Measurements from ENCODE around the gene KCNJ9. TPM values are rescaled to one million over a fixed set of nuclear protein-coding genes. Genes with fewer than 3 reads are reported as not detected.

Gene KCNJ9
- total and polyA plus RNA-seq, 2 experiments from 2014 or later: 0.24 to 0.34 TPM

DNA sequence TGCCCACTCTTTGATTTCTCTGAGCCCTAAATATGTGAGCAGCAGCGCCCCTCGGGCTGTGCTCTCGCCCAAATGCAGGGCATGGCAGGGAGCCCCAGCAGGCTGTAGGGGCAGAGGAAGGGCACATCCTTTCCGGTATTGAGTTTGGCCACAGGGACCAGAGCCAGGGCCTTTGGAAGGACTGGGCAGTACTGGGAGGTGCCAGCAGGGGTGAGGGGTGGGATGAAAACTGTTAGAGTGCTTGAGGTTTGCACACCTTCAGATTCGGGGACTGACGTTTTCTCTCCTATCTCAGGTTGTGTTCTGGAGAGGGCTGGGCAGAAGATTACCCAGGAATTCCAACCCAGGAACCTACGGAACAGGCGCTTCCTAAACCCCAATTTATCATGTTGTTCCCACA, 32.1 kb downstream of the KCNJ9 start:
- H3K27me3 Mint-ChIP-seq (ENCODE audit: insufficient read depth, low read depth, poor library complexity): peaks cover 20% of the 10 kb centered on the region

DNA sequence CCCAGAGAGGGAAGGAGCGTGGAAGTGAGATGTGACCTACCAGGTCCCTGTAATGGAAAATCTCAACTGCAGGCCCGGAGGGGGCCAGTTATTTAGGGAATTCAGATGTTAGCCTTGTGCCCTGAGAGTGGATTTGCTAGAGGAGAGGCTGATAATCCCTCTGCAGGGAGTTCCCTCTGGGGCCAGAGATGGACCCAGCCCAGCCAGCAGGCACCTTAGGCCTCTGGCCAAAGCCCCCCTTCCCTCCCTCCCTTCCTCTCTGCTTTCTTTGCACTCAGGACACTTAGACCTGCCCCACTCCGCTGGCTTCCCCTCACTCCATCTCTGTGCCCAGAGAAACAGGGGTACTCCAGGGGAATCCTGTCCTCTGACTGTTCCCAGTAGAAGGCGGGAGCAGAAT, 32.7 kb downstream of the KCNJ9 start:
- Histone ChIP-seq H3K4me2 (0 out of 2 replicates have a peak overlapping the region, but pooled peaks have one; percentile 26), H3K27ac (ENCODE audit: low read depth) (no peak overlapping the region), H2AFZ (peak overlapping the region; percentile 85), H3K36me3 (ENCODE audit: insufficient read depth) (no peaks in the 10 kb centered on the region), H3K27me3 (ENCODE audit: insufficient read depth) (no peaks in the 10 kb centered on the region), H3K4me3 (no peak overlapping the region), H3K9me2 (ENCODE audit: insufficient read depth) (no peaks in the 10 kb centered on the region), H4K20me1 (replicated peaks; ENCODE audit: insufficient read depth) (no peaks in the 10 kb centered on the region), H3K79me2 (replicated peaks; ENCODE audit: insufficient read depth) (peaks cover 4% of the 10 kb centered on the region; the same call in 1 of the 2 replicates), H3F3A (replicated peaks; ENCODE audit: low read depth) (no peaks in the 10 kb centered on the region), H3K4me1 (ENCODE audit: insufficient read depth) (peaks cover 64% of the 10 kb centered on the region)
- H3K4me3 Mint-ChIP-seq: no peak overlapping the region
- H3K27me3 Mint-ChIP-seq (ENCODE audit: insufficient read depth, low read depth, poor library complexity): peaks cover 20% of the 10 kb centered on the region
- DNase-seq (ENCODE audit: low spot score) (no peak), ATAC-seq (peak; percentile 11)
- H3K4me1 Mint-ChIP-seq: peaks cover 77% of the 10 kb centered on the region
- no peak overlapping the region for H3K27ac Mint-ChIP-seq
- no peaks in the 10 kb centered on the region for H3K9me3 Mint-ChIP-seq
- H3K36me3 Mint-ChIP-seq (ENCODE audit: low read depth): no peaks in the 10 kb centered on the region; the same call in 2 of the 3 replicates
- TF ChIP-seq POLR2AphosphoS5 (IDR thresholded peaks at IDR 0.05; ENCODE audit: low read depth): no peak
- TF ChIP-seq JUNB (IDR thresholded peaks at IDR 0.05; ENCODE audit: unreplicated experiment): no peak
- TF ChIP-seq, protein P1, sequence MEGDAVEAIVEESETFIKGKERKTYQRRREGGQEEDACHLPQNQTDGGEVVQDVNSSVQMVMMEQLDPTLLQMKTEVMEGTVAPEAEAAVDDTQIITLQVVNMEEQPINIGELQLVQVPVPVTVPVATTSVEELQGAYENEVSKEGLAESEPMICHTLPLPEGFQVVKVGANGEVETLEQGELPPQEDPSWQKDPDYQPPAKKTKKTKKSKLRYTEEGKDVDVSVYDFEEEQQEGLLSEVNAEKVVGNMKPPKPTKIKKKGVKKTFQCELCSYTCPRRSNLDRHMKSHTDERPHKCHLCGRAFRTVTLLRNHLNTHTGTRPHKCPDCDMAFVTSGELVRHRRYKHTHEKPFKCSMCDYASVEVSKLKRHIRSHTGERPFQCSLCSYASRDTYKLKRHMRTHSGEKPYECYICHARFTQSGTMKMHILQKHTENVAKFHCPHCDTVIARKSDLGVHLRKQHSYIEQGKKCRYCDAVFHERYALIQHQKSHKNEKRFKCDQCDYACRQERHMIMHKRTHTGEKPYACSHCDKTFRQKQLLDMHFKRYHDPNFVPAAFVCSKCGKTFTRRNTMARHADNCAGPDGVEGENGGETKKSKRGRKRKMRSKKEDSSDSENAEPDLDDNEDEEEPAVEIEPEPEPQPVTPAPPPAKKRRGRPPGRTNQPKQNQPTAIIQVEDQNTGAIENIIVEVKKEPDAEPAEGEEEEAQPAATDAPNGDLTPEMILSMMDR (conservative IDR thresholded peaks at IDR 0.05; ENCODE audit: low read depth in 2 of 2): no peak
- TF ChIP-seq, protein P2, sequence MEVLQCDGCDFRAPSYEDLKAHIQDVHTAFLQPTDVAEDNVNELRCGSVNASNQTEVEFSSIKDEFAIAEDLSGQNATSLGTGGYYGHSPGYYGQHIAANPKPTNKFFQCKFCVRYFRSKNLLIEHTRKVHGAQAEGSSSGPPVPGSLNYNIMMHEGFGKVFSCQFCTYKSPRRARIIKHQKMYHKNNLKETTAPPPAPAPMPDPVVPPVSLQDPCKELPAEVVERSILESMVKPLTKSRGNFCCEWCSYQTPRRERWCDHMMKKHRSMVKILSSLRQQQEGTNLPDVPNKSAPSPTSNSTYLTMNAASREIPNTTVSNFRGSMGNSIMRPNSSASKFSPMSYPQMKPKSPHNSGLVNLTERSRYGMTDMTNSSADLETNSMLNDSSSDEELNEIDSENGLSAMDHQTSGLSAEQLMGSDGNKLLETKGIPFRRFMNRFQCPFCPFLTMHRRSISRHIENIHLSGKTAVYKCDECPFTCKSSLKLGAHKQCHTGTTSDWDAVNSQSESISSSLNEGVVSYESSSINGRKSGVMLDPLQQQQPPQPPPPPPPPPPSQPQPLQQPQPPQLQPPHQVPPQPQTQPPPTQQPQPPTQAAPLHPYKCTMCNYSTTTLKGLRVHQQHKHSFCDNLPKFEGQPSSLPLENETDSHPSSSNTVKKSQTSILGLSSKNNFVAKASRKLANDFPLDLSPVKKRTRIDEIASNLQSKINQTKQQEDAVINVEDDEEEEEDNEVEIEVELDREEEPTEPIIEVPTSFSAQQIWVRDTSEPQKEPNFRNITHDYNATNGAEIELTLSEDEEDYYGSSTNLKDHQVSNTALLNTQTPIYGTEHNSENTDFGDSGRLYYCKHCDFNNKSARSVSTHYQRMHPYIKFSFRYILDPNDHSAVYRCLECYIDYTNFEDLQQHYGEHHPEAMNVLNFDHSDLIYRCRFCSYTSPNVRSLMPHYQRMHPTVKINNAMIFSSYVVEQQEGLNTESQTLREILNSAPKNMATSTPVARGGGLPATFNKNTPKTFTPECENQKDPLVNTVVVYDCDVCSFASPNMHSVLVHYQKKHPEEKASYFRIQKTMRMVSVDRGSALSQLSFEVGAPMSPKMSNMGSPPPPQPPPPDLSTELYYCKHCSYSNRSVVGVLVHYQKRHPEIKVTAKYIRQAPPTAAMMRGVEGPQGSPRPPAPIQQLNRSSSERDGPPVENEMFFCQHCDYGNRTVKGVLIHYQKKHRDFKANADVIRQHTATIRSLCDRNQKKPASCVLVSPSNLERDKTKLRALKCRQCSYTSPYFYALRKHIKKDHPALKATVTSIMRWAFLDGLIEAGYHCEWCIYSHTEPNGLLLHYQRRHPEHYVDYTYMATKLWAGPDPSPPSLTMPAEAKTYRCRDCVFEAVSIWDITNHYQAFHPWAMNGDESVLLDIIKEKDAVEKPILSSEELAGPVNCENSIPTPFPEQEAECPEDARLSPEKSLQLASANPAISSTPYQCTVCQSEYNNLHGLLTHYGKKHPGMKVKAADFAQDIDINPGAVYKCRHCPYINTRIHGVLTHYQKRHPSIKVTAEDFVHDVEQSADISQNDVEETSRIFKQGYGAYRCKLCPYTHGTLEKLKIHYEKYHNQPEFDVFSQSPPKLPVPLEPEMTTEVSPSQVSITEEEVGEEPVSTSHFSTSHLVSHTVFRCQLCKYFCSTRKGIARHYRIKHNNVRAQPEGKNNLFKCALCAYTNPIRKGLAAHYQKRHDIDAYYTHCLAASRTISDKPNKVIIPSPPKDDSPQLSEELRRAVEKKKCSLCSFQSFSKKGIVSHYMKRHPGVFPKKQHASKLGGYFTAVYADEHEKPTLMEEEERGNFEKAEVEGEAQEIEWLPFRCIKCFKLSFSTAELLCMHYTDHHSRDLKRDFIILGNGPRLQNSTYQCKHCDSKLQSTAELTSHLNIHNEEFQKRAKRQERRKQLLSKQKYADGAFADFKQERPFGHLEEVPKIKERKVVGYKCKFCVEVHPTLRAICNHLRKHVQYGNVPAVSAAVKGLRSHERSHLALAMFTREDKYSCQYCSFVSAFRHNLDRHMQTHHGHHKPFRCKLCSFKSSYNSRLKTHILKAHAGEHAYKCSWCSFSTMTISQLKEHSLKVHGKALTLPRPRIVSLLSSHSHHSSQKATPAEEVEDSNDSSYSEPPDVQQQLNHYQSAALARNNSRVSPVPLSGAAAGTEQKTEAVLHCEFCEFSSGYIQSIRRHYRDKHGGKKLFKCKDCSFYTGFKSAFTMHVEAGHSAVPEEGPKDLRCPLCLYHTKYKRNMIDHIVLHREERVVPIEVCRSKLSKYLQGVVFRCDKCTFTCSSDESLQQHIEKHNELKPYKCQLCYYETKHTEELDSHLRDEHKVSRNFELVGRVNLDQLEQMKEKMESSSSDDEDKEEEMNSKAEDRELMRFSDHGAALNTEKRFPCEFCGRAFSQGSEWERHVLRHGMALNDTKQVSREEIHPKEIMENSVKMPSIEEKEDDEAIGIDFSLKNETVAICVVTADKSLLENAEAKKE (CRISPR knock-in tag; IDR thresholded peaks at IDR 0.05): no peak

More for the DNA sequence above, 32.1 kb downstream of the KCNJ9 start:
- DNase-seq (ENCODE audit: low spot score) (no peak), ATAC-seq (peak; percentile 2; the same call in 2 of the 3 replicates)
- H3K27ac ChIP-seq (ENCODE audit: low read depth): no peak overlapping the region
- peaks cover 3% of the 10 kb centered on the region for H3K9me2 ChIP-seq (ENCODE audit: insufficient read depth)
- Mint-ChIP-seq H3K4me1 (peaks cover 80% of the 10 kb centered on the region), H3K36me3 (ENCODE audit: low read depth) (no peaks in the 10 kb centered on the region; the same call in 2 of the 3 replicates), H3K27ac (no peak overlapping the region), H3K9me3 (no peaks in the 10 kb centered on the region), H3K4me3 (no peak overlapping the region)
- H2AFZ ChIP-seq: peak overlapping the region; percentile 85
- TF ChIP-seq, protein P1 (conservative IDR thresholded peaks at IDR 0.05; ENCODE audit: low read depth in 2 of 2): peak in 1 of 2 experiments; percentile 29; a peak in 1 of 4 replicates
- TF ChIP-seq, protein P3, sequence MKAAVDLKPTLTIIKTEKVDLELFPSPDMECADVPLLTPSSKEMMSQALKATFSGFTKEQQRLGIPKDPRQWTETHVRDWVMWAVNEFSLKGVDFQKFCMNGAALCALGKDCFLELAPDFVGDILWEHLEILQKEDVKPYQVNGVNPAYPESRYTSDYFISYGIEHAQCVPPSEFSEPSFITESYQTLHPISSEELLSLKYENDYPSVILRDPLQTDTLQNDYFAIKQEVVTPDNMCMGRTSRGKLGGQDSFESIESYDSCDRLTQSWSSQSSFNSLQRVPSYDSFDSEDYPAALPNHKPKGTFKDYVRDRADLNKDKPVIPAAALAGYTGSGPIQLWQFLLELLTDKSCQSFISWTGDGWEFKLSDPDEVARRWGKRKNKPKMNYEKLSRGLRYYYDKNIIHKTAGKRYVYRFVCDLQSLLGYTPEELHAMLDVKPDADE (IDR thresholded peaks at IDR 0.05): no peak
- no peaks in the 10 kb centered on the region for H3K36me3 ChIP-seq (ENCODE audit: insufficient read depth)
- H3K79me2 ChIP-seq (replicated peaks; ENCODE audit: insufficient read depth): peaks cover 4% of the 10 kb centered on the region; the same call in 1 of the 2 replicates
- no peaks in the 10 kb centered on the region for H3F3A ChIP-seq (replicated peaks; ENCODE audit: low read depth)
- no peak overlapping the region for H3K4me3 ChIP-seq
- H3K4me2 ChIP-seq: no peak overlapping the region
- no peaks in the 10 kb centered on the region for H3K27me3 ChIP-seq (ENCODE audit: insufficient read depth)
- H3K4me1 ChIP-seq (ENCODE audit: insufficient read depth): peaks cover 61% of the 10 kb centered on the region
- no peaks in the 10 kb centered on the region for H4K20me1 ChIP-seq (replicated peaks; ENCODE audit: insufficient read depth)
